GM21619 (cell line): ENCODE results near the gene OSTM1.

ENCODE experiments used
- ATAC-seq: cut with Tn5 transposase; IDR thresholded peaks from one replicate; pipeline ENCODE4 v1.9.1; 2021; ENCODE audit not compliant: unreplicated experiment

OSTM1 gene

DNA sequence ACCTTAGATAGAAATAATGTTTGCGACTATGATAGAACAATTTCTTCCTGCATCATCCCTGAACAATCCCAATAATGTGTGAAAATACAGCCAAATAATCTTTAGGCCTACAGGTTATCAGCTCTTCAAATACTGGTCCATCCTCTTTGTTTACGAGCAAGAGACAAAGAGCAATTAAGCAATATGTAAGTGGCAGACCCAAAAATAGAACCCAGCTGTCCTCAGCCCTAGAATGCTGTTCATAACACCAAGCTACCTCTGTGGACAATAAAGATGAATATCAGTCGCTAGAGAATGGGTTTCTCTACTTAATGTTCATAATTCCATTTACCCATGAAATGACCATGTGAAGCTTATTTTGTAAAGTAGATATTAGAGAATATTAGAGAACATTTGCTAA, 28.4 kb upstream of the OSTM1 start:
- ATAC-seq = no peak

DNA sequence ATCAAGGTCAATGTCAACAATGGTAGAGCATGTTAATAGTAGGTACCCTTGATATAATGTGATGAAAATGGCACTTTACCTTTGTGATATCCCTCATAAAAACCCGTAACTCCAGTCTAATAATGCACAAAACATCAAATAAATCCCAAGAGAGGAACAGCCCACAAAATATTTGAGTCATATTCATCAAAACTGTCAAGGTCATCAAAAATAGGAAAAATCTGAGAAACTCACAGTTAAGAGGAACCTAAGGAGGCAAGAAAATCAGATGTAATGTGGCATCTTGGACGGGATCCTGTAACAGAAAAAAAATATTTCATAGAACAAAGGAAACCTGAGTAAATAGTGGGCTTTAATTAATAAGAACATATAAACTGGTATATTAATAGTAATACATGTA, 25.5 kb upstream of the OSTM1 start:
- ATAC-seq = no peak

DNA sequence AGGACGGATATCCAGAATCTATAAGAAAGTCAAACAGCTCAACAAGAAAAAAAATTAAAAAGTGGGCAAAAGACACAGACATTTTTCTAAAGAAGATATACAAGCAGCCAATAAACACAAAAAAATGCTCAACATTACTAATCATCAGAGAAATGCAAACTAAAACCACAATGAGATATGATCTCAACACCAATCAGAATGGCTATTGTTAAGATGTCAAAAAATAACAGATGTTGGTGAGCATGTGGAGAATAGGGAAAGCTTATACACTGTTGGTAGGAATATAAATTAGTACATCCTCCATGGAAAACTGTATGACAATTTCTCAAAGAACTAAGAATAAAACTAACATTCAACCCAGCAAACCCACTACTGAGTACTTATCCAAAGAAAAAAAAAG, 23.3 kb upstream of the OSTM1 start:
- no peak for ATAC-seq

DNA sequence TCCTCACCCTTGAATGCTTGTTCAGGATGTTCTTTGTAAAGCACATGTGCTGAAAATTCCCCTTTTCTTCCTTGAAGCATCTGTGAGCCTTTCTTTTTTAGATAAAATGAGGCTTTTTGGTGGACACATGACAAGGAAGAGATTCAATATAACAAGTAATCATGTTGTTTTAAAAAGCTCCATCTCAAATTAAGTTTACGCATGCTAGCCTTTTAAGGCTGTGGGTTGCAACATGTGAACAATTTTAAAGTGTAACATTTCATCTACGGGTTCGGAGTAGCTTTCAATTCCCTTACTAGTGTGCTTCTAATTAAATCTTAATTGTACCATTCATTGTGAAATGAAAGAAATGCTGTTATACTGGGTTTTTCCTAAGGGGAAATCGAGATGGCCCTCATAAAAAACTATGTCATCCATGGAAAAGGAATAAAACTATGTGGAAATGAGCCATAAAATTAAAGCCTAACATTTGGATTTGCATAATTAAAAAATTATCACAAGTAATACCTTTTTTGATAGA, 19.3 kb upstream of the OSTM1 start:
- ATAC-seq = no peak

DNA sequence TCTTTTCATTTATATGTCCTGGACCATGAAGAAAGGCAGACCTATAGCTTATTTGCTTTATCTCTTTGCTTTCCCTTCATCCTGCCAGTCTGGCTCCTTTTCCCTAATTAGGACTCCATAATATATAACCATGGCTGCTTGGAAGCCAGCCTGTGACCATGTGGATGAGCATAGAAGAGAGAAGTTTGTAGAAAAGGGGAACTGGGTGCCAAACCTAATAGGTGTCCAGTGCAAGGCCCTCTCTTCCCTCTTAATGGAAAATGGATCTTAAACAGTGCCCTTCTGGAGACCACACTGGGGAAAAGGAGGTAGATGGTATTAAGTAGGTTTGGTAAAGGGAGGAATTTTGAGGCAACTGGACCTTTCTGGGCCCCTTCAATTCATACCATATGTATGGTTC, 16.7 kb upstream of the OSTM1 start:
- ATAC-seq = no peak

DNA sequence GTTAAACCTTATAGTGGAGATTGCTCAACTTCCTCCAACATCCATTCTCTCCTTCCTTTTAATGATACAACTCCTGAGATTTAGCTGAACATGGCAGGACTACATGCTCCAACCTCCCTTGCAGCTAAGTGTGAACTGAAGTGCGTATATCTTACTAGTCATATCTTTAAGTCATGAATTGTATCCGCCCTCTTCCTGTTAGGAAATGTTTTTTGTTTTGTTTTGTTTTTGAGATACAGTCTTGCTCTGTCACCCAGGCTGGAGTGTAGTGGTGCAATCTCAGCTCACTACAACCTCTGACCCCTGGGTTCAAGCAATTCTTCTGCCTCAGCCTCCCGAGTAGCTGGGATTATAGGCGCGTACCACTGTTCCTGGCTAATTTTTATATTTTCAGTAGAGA, 8.8 kb upstream of the OSTM1 start:
- ATAC-seq = no peak

DNA sequence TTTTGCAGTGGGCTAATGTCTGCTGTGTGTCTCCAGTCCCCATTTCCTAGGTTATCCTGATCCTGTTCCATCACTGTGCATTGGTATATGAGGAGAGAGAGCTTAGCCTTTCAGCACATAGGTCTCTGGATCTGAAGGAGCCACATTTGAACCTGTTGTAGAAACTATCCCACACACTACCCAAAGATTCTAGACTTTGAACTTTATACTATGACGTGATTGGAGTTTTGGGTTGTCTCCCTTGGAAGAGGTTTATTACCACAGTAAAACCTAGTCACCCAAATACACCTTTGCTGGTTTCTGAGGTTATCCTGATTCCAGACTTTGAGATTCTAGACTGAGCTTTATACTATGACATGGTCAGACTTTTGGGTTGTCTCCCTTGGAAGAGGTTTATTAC, 8.0 kb upstream of the OSTM1 start:
- no peak for ATAC-seq

DNA sequence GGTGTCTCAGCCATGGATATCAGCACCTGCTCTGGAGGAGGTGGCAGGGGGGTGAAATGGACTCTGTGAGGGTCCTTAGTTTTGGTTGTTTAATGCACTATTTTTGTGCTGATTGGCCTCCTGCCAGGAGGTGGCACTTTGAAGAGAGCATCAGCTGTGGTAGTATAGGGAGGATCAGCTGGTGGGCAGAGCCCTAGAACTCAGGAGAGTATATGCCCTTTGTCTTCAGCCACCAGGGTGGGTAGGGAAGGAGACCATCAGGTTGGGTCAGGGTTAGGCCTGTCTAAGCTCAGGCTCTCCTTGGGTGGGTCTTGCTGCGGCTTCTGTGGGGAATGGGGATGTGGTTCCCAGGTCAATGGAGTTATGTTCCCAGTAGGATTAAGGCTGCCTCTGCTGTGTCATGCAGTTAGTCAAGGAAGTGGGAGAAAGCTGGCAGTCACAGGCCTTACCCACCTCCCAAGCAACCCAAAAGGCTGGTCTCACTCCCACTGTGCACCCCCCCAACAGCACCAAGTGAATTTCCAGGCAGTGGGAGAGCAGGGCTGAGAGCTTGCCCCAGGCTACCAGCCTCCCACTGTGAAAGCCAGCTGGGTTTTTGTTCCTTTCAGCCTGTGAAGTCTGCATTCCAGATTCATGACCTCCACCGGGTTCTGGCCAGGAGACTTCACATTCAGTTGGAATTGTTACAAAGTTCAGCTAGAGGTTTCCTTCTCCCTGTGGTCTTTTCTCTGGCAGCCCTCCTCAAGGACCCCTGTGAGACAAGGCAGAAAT, 5.7 kb upstream of the OSTM1 start:
- ATAC-seq = no peak

DNA sequence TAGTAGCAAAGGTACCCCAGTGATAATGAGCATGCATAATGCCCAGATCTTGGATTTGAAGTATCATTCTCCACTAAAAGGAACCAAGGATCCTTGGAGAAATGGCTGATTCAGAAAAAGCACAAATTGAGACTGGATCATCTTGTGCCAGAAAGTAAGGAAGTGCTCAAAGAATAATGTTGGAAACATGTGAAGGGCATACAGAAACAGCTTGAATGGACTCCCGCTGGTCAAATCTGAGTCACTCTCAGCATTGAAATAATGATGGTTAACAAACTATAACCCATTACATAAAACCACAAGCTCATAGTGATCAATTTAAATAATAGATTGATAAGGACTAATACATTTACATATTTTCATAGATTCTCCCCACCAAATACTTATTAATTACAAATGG, 3.6 kb upstream of the OSTM1 start:
- no peak for ATAC-seq

DNA sequence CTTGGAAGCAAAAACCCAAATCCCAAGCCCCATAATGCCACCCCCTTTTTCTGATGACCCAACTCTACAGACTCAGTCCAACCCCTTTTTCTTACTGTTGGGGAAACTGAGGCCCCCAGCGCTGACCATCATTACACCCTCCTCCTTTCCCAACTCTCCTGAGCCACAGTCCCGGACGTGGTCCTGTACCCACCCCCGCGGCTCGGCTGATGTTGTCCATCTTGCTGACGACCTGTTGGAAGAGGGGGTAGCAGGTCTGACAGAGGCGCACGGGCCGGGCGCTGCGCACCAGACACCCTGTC, 533 bp downstream of the OSTM1 start:
- ATAC-seq = peak; percentile 33

DNA sequence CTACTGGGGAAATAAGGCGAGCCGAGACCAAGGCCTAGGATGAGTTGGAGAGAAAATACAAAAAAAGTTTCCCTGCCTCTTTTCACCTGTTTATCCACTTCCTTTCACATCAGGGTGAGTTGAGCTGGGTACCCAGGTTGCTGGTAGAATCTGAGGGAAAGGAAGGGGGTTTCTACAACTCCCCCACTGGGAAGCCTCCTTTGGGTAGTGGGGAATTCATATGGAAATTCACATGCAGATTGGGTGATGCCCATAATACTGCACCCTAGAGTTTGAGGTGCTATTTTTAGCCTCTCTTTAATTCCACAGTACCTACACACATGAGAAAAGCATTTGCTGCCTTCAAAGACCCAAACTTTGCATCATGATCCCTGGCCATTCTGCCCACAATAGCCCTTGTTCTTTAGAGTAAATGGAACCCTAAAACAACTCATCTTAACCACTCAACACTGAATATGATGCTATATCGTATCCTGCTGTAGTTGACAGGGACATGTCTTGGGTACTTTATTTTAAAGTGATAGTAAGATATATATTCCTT, 2.7 kb downstream of the OSTM1 start:
- ATAC-seq = no peak

DNA sequence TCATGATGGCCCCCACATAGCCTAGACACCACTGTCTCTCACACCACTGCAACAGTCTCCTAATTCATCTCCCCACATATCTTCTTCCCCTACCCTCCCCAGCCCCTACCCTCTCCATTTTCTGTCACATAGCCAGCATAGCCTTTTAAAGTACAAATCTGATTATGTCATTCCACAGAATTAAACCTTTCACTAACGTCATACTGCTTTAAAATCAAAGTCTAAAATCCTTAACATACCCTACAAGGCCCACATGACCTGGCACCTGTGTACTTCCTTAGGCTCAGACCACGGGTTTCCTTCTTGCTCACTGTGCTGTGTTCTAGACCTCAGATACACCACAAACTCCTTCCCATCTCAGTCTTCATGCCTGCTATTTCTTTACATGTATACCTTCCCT, 5.9 kb downstream of the OSTM1 start:
- peak; percentile 66 for ATAC-seq

DNA sequence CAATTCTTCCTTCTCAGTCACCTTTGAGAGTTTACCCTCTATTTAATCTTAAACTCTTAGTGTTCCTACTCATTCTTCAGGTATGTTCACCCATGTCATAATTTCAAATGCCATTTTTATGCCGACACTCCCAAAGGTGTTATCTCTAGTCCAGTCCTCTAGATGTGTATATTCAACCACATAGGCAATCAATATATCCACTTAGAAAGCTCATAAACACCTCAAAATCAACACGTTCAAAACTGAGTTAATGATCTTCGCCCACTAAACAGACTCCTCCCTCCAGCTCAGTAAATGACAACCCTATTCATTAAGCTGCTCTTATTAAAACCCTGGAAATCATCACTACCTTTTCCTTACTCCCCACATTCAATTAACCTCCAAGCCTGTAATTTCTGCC, 6.4 kb downstream of the OSTM1 start:
- no peak for ATAC-seq

DNA sequence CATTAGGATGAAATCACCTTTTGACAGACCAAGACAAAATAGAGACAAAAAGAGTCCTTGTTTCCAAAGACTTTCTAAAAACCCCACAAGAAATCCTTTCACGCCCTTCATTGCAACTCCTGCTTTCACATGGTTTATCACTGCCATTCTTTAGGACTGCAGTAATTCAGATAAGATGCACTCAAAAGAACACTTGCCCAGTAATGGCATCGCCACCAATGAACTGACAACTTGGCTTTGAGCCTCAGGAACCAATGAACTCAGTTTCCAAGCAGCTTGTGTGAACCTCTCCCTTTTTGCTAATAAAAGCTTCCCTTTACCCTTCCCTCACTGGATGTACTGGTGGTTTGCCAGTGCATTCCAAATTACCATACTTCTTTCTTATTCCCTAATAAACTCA, 21.8 kb downstream of the OSTM1 start:
- no peak for ATAC-seq

DNA sequence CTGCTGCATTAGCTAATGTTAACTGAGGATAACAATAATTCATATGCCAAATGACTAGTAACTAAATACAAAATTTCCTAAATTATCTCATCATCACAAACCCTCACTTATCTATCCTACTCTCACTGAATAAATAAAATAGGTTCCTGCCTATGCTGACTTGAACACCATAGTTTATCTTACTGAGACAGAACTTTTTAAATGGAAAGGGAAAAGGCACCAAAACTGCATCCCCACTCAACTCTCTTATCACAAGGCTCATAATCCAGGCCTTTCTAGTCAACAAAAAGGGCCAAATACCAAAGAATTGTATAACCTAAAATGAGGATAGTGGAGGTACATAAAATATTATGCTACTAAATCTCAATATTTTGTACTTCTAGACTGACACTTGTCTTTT, 23.1 kb downstream of the OSTM1 start:
- ATAC-seq = no peak

DNA sequence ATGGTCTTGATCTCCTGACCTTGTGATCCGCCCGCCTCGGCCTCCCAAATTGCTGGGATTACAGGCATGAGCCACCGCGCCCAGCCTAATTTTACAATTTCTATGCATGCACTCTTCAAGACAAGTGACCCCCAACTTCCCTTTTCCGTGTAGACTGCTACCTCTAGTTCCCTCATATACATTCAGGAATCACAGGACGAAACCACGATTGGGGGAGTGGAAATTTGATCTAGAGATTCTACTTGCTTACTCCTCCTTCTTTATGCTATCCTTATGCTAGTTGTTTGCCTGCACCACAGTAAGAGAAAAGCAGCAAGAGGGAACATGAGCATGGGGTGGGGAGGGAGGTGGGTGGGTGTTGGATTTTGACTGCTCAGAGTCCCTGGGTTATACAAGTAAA, 34.9 kb downstream of the OSTM1 start:
- ATAC-seq = no peak

DNA sequence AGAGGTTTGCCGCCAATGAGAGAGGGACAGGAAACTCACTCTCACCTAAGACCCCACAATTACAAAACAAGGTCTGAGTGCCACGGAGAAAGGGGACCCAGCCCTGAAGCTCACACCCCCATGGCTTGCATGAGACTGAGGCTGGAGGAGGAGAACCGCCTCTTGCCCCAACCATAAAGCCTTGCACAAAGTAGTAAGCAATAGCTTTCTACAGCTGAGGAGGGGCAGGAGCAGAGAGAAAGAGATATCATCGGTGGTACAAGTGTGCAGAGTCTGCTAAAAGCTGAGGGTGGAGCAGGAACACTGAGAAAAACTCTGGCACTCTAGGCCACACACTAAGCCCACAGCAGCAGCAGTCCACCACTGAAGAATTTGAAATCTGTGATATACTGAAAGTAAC, 37.7 kb downstream of the OSTM1 start:
- no peak for ATAC-seq

DNA sequence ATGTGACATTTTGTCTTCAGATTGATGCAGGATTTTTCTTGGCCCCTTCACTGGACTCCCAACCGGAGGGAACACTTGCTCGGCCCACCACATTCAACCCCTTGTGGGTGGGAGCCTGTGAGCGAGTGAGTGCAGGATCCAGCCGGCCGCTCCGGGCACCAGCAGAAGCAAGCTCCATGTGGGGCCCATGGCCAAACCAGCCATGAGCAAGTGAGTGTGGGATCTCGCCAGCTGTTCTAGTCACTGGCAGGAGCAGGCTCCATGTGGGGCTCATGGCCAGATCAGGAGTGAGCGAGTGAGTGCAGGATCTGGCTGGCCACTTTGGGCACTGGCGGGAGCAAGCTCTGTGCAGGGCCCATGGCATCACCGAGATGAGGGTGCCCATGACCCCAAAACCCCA, 42.6 kb downstream of the OSTM1 start:
- no peak for ATAC-seq

DNA sequence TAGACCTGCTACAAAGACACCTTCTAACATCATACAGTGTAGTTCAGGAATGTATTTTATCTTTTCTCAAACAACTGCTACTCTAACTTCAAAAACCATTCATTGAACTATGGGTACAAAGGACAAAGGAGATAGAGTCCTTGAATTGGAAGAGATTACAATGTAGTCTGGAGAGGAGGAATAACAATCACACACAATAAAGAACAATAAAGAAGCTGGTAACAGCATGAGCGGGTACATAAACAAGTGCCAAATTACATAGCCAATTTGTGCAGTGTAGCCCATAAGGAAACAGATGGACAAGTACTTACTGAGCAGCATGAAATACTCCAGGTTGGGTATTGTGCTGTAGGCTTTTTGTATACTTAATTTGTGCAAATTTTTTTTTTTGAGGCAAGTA, 44.3 kb downstream of the OSTM1 start:
- ATAC-seq = no peak

DNA sequence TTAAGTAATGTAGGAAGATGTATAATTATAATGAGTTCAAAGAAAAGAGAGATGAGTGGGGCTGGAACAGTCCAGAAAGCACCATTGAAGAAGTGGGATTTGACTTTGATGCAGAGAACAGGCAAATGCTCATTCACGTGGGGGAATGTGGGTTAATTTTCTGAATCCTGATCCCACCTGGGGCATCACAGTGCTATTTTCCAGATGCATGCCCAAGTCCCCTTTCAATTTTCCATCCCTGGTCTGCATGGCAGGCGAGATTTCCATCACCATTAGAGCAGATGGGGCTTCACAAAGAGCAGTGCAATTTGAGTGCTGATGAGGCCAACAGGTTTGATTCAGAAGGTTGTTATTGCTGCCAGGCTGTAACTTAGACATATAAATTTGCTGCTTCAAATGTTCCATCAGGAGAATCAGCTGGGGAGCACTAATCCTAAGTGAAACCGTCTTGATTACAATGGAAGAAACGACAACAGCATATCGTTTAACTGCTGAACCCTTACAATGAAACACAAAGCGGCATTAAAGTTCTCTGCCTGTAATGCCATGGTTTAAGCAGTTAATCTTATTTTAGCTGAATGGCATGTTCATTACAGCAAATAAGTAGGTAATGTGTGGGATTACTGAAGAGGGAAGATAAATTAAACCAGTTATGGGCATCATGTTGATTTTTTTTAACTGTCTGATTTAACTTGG, 45.2 kb downstream of the OSTM1 start:
- no peak for ATAC-seq

DNA sequence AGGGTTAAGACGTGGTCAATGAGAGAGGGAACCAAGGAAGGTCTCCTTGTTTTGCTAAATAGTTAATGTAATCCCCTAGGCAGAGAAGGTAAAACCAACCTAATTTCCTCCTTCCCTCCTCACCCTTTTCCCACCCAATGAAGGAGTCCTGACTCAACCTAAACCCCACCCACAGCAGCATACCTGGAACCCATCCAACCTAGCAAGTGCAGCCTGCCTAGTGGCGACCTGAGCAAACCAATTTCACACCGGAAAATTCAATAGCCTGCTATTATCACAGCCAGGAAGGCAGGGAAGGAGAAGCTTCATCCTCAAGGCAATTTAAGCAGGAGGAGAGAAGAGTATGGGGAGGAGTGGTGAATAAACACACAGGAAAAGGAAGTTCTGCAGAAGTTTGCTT, 46.9 kb downstream of the OSTM1 start:
- no peak for ATAC-seq

DNA sequence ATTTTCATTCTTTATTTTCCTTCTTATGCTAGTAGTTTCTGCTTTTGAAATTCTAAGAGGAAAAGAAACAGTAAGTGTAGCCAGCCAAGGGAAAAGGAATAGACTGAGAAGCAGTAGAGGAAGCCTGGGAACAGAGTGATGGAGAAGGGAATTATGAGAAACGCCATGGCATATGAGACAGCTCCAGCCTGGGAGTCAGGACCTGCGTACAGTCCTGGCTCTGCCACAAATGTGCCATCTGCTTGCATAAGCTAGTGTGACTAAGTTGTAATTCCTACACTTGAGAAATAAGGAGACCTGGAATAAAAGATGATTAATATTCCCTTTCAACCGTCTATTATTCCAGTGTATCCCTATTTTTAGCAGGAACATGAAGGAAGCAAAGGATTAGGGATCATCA, 47.5 kb downstream of the OSTM1 start:
- no peak for ATAC-seq
